ENCODE results near the gene KLHDC3. TPM values are rescaled to one million over a fixed set of nuclear protein-coding genes. Genes with fewer than 3 reads are reported as not detected.

KLHDC3 gene
- total and polyA plus RNA-seq, 2 donors (not counting 1 experiment from before 2014, with no cell fraction given): 54.0 to 54.5 TPM

DNA sequence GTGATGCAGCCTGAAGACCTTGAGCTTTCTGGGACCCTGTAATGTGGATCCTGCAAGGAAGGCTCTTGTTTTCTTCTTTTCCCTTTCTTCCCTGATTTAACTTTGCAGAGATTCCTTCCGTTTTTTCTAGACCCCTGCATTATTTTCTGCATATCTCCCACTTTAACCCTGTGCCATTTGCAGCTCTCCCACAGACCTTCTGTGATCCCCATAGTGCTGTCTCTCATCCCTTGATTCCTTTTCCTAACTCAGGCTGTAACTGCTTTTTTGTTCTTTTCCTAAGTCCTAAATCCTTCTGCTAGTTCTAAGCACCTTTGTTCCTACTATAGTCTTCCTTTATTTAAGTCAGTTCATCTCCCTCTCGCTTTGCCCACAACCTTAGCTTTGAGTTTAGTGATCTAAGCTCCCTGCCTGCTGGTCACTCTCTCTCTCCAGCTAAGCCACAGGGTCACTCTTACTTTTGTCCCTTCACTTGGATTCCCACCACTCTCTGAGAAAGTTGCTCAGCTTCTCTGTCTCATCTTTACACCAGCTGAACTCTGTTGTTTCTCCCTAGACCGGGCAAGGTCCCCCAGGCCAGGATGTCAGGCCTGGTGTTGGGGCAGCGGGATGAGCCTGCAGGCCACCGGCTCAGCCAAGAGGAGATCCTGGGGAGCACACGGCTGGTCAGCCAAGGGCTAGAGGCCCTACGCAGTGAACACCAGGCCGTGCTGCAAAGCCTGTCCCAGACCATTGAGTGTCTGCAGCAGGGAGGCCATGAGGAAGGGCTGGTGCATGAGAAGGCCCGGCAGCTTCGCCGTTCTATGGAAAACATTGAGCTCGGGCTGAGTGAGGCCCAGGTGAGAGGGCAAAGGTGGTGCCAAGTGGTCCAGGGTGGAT is 46.9 kb downstream of the KLHDC3 start:
- no peak for TF ChIP-seq EZH2 (IDR thresholded peaks at IDR 0.05; ENCODE audit: low read length, missing control alignments)
- no peak for TF ChIP-seq CTCF (conservative IDR thresholded peaks at IDR 0.05 in 1 of 2, IDR thresholded peaks at IDR 0.05 in 1 of 2; ENCODE audit: low read depth in 1 of 2, low read length in 2 of 2)
- Histone ChIP-seq H3K4me3 (replicated peaks in 1 of 4; ENCODE audit: control extremely low read depth in 1 of 4, insufficient read depth in 1 of 4, low read depth in 3 of 4, low read length in 4 of 4) (peak overlapping the region in 1 of 4 experiments; percentile 91), H3K27ac (ENCODE audit: insufficient read depth, low read length) (no peak overlapping the region), H3K9ac (ENCODE audit: insufficient read depth, low read length) (no peak overlapping the region), H4K20me1 (ENCODE audit: control insufficient read depth, extremely low read depth, insufficient read depth, low read length) (no peaks in the 10 kb centered on the region), H3K9me3 (ENCODE audit: control insufficient read depth, insufficient read depth, low read depth, low read length) (no peaks in the 10 kb centered on the region), H3K4me2 (ENCODE audit: extremely low read depth, insufficient read depth, low read length) (peak overlapping the region; percentile 61), H2AFZ (ENCODE audit: low read length) (no peak overlapping the region), H3K79me2 (ENCODE audit: control insufficient read depth, insufficient read depth, low read length) (peaks cover 14% of the 10 kb centered on the region), H3K27me3 (ENCODE audit: control insufficient read depth, insufficient read depth, low read length) (no peaks in the 10 kb centered on the region), H3K4me1 (ENCODE audit: control insufficient read depth, extremely low read depth, insufficient read depth, low read length) (peaks cover 10% of the 10 kb centered on the region), H3K36me3 (ENCODE audit: control insufficient read depth, insufficient read depth, low read length) (peaks cover 2% of the 10 kb centered on the region)
- no peak for DNase-seq (ENCODE audit: low read depth in 2 of 2)

DNA sequence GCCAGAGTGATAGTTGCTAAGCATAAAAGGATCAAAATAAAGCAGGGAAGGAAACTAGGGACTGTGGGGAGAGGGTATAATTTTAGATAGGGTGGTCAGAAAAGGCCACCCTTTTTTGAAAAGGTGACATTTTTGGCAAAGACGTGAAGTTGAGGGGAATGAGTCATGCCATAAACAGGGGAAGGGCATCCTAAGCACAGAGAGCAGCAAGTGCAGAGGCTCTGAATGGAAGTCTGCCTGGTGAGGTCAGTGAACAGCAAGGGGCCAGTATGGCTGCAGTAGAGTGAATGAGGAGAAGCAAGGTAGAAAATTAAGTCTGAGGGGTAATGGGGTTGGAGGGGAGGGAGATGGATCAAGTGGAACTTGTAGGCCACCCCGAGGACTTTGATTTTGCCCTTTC is 47.8 kb downstream of the KLHDC3 start:
- H3K9me3 ChIP-seq (ENCODE audit: control insufficient read depth, insufficient read depth, low read depth, low read length): no peaks in the 10 kb centered on the region
- peaks cover 2% of the 10 kb centered on the region for H3K36me3 ChIP-seq (ENCODE audit: control insufficient read depth, insufficient read depth, low read length)
- TF ChIP-seq CTCF (conservative IDR thresholded peaks at IDR 0.05 in 1 of 2, IDR thresholded peaks at IDR 0.05 in 1 of 2; ENCODE audit: low read depth in 1 of 2, low read length in 2 of 2) (no peak), EZH2 (IDR thresholded peaks at IDR 0.05; ENCODE audit: low read length, missing control alignments) (no peak)
- H2AFZ ChIP-seq (ENCODE audit: low read length): no peak overlapping the region
- H3K79me2 ChIP-seq (ENCODE audit: control insufficient read depth, insufficient read depth, low read length): peaks cover 14% of the 10 kb centered on the region
- H3K4me3 ChIP-seq (replicated peaks in 1 of 4; ENCODE audit: control extremely low read depth in 1 of 4, insufficient read depth in 1 of 4, low read depth in 3 of 4, low read length in 4 of 4): no peak overlapping the region
- no peak overlapping the region for H3K27ac ChIP-seq (ENCODE audit: insufficient read depth, low read length)
- no peaks in the 10 kb centered on the region for H4K20me1 ChIP-seq (ENCODE audit: control insufficient read depth, extremely low read depth, insufficient read depth, low read length)
- no peaks in the 10 kb centered on the region for H3K27me3 ChIP-seq (ENCODE audit: control insufficient read depth, insufficient read depth, low read length)
- peak; percentile 6 to 60 for DNase-seq (ENCODE audit: low read depth in 2 of 2)
- H3K9ac ChIP-seq (ENCODE audit: insufficient read depth, low read length): no peak overlapping the region
- peaks cover 10% of the 10 kb centered on the region for H3K4me1 ChIP-seq (ENCODE audit: control insufficient read depth, extremely low read depth, insufficient read depth, low read length)
- no peak overlapping the region for H3K4me2 ChIP-seq (ENCODE audit: extremely low read depth, insufficient read depth, low read length)

- Histone ChIP-seq H3K36me3 (ENCODE audit: control insufficient read depth, insufficient read depth, low read length) (peaks cover under 1% of the 10 kb centered on the region), H3K9me3 (ENCODE audit: control insufficient read depth, insufficient read depth, low read depth, low read length) (no peaks in the 10 kb centered on the region), H3K9ac (ENCODE audit: insufficient read depth, low read length) (no peak overlapping the region), H3K27me3 (ENCODE audit: control insufficient read depth, insufficient read depth, low read length) (no peaks in the 10 kb centered on the region), H3K79me2 (ENCODE audit: control insufficient read depth, insufficient read depth, low read length) (peaks cover 13% of the 10 kb centered on the region), H4K20me1 (ENCODE audit: control insufficient read depth, extremely low read depth, insufficient read depth, low read length) (no peaks in the 10 kb centered on the region), H3K4me3 (replicated peaks in 1 of 4; ENCODE audit: control extremely low read depth in 1 of 4, insufficient read depth in 1 of 4, low read depth in 3 of 4, low read length in 4 of 4) (no peak overlapping the region), H3K4me2 (ENCODE audit: extremely low read depth, insufficient read depth, low read length) (no peak overlapping the region), H3K4me1 (ENCODE audit: control insufficient read depth, extremely low read depth, insufficient read depth, low read length) (peaks cover 9% of the 10 kb centered on the region), H3K27ac (ENCODE audit: insufficient read depth, low read length) (no peak overlapping the region), H2AFZ (ENCODE audit: low read length) (no peak overlapping the region)
- TF ChIP-seq CTCF (conservative IDR thresholded peaks at IDR 0.05 in 1 of 2, IDR thresholded peaks at IDR 0.05 in 1 of 2; ENCODE audit: low read depth in 1 of 2, low read length in 2 of 2): no peak
- TF ChIP-seq EZH2 (IDR thresholded peaks at IDR 0.05; ENCODE audit: low read length, missing control alignments): no peak
- no peak for DNase-seq (ENCODE audit: low read depth in 2 of 2)
Measured at GRCh38 chr6:43062818-43063217, 48.8 kb downstream of the KLHDC3 start.
